ENCODE results near the gene PGAP1.
A peak's percentile ranks its signal among the peaks of the same experiment; 100 is the strongest.

PGAP1 gene

DNA sequence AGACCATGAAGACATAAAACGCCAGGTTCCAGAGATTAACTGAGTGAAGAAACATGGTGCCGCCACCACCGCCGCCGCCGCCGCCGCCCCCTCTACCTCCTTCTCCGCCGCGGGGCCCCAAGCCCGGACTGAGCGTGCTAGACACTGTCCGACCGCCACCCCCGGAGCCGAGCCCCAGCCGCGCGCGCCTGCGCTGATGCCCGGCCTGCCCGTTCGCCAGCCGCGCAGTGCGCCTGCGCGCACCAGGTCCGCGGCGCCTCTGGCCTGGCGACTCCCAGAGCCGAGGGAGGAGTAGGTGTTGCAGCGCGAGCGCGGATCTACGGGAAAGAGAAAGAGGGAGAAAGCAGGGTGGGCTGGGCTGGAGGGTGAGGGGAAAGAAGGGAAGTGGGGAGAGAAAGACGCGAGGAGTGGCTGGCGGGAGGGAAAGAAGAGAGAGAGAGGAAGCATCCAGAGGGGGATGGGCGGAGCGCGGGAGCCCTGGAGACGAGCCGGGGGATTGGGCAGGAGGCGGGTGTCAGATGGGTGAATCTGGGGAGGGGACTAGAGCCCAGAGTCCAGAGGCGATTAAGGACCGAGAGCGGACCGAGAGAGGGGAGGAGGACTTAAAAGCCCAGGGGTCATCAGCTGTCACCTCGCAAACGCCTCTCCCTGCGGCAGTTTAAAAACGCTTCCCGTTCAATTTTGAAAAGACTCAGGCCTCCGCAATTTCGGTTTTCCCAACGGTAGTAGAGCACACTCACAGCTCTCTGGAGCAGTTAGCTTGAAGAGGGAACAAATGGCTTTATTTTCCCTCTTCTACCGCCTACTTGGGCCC lies at the start of gene PGAP1:
TSS of gene PGAP1 (minus strand) at position 146 of the 814 bp plus-strand sequence. CDS start at position 55, 91 bp downstream.
- DNase-seq = peak; percentile 87

- no peak for DNase-seq
Measured at GRCh38 chr2:196974970-196975369, 48.5 kb upstream of the PGAP1 start.

- no peak for DNase-seq
Measured at GRCh38 chr2:196971574-196972279, 45.2 kb upstream of the PGAP1 start.

DNA sequence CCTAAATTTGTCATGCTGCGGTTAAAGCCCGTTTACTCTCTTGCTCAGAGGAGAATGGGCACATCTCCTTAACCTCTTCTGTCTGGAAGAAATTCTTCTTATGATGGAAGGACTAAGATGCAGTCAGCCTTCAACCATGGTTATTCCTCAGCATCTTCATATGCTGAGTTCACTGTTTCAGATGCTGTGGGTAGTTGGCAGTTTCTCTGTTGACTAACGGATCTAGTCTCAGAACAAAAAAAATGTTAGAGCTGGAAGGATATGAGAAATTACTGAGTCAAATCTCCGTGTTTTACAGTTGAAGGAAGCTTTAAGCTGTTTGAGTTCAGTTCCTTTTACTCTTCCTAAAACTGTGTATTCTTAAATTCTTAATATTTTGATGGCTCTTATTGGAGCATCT lies 43.6 kb upstream of the PGAP1 start:
- DNase-seq = no peak

GRCh38 chr2:196968516-196968915 lies 42.0 kb upstream of the PGAP1 start:
- no peak for DNase-seq

GRCh38 chr2:196967775-196968174 lies 41.3 kb upstream of the PGAP1 start:
- DNase-seq = no peak

DNA sequence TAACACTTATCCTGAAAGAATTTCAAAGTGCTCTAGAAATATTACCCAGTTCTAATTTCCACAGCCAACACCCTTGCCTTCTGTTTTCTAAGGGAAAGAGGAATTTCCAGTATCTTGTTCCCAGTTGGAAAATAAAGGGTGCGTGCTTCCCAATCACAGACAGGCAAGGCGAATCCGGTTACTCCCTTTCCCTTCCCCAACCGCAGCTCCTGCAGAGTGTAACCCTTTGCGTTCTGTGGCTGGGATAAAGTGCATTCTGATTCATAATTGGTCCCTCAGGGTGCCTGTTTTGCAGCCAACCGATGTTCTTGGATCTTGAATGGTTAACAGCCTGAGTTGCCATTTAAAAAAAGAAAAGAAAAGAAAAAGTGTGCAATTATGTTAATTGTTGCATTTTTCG lies 40.6 kb upstream of the PGAP1 start:
- DNase-seq = no peak

GRCh38 chr2:196966061-196966460 lies 39.6 kb upstream of the PGAP1 start:
- DNase-seq = no peak

DNA sequence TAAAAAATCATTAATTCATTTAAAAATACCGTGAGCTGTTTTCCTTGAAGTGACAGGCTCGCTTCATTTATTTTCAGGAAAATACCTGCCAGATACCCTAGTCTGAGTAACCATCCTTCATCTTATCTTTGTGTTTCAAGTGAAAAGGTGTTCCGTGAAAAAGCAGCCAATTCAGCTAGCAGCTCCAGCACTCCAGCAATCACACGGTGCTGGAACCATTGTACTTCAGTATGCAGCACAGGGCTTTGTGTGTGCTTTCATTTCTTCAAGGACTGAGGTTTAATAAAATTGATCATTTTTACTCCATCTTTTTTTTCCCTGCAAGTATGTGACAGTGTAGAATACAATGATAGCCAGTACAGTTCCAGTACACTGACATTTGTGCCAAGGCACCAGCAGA lies 39.1 kb upstream of the PGAP1 start:
- no peak for DNase-seq

GRCh38 chr2:196963961-196964360 lies 37.5 kb upstream of the PGAP1 start:
- no peak for DNase-seq

- DNase-seq = no peak
Measured at GRCh38 chr2:196963043-196963442, 36.5 kb upstream of the PGAP1 start.

GRCh38 chr2:196962325-196962724 lies 35.8 kb upstream of the PGAP1 start:
- no peak for DNase-seq

GRCh38 chr2:196961889-196962288 lies 35.4 kb upstream of the PGAP1 start:
- no peak for DNase-seq

- DNase-seq = no peak
Measured at GRCh38 chr2:196959734-196960338, 33.3 kb upstream of the PGAP1 start.

DNA sequence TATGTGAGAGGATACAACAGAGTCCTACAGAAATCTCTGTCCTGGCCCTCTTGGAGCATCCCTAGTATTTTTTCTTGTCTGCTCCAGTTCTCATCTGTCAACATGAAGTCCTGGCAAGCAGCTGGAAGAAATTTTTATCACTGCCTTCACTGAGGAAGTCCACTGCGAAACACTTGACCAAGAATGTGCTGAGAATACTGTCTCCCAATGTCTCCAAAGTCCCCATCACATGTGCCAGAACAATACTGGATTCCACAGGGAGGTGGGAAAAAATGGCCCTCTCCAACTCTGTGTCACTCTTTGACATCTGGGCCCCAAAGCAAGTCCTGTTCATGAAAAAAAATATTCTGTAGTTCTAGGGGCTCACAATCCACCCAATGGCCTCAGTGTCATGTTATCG lies 32.8 kb upstream of the PGAP1 start:
- no peak for DNase-seq

DNA sequence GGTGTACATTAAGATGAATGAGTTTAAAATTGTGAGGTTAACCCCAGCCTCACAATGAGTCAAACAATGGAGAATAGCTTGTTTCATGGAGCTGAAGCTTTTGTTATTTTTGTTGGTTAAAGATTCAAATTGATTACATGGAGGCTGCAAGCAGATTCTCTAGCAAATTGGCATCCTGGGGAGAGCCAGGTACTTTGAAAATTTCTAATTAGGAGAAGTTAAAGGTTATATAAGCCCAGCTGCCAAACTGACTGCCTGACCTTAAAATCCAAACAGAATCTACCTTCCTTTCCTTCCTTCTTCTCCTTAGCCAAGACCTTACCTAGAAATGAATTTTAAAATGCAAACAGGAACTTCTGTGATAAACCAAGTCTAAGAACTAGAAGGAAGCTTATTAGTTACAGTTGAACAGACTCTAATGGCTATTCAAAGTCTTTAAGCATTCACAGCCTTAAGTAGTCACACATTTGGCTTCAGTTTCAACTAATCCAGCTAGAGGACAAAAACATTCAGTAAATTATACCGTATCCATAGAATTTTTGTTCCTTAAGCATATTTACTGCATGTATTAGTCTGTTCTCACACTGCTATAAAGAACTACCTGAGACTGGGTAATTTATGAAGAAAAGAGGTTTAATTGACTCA lies 31.5 kb upstream of the PGAP1 start:
- DNase-seq = no peak

GRCh38 chr2:196957442-196957841 lies 30.9 kb upstream of the PGAP1 start:
- DNase-seq = no peak

- no peak for DNase-seq
Measured at GRCh38 chr2:196956069-196956468, 29.6 kb upstream of the PGAP1 start.

DNA sequence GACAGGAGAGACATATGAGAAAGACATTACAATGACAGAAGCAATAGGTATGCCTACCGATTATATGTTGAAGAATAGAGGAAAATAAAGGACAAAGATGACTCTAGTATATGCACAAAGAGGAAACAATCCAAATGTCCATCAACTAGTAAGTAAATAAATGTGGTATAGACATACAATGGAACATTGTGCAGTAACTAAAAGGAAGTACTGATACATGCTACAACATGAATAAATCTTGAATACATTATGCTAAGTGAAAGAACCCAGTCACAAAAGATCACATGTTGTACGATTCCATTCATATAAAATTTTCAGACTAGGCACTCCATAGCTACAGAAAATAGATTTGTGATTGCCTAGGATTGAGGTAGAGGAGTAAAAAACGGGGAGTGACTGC lies 28.5 kb upstream of the PGAP1 start:
- no peak for DNase-seq

DNA sequence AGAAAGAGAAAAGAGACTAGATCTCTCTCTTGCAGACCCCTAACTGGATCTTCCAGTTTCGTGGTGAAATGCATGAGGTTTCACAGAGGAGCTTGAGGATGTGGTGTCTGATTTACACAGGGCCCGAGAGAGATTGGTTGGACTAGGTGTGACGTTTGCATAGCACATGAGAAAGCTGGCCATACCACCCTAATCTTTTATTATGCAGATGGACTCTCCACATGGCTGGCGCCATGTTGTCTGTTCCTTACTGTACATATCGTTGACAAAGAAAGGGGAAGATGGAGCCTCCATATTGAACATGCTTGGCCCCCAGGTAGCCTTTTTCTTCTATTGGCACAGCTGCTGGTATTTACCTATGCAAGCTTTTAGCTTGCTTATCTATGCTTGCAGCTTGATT lies 27.5 kb upstream of the PGAP1 start:
- no peak for DNase-seq

DNA sequence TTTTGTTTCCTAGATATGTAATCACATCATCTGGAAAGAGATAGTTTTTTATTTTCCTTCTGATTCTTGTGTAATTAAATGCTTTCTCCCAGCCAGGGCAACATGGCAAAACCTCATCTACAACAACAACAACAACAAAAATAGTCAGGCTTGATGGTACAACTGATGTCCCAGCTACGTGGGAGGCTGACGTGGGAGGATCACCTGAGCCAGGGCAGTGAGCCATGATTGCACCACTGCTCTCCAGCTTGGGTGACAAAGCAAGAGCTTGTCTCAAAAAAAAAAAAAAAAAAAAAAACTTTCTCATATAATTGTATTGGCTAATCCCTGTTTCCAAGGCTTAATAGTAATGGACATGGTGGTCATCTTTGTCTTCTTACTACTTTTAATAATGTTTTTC lies 26.4 kb upstream of the PGAP1 start:
- no peak for DNase-seq

DNA sequence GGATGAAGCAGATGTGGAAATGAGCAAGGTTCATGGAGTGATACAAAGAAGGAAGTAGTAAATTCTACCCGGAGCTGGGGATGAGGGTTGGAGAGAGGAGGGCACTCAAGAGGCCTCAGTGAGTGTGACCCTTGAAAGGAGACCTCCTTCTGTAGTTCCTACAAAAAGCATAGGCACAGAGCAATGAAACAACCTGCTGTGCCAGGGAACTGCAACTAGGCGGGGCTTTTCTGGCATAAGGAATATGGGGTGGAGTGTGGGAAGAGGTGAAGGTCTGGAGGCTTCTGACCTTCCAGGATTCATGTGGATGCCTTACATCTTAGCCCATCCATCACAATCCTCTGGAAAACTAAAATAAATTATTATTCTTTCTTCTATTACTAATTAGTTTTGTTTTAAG lies 25.5 kb upstream of the PGAP1 start:
- DNase-seq = no peak

- no peak for DNase-seq
Measured at GRCh38 chr2:196949116-196949515, 22.6 kb upstream of the PGAP1 start.

DNA sequence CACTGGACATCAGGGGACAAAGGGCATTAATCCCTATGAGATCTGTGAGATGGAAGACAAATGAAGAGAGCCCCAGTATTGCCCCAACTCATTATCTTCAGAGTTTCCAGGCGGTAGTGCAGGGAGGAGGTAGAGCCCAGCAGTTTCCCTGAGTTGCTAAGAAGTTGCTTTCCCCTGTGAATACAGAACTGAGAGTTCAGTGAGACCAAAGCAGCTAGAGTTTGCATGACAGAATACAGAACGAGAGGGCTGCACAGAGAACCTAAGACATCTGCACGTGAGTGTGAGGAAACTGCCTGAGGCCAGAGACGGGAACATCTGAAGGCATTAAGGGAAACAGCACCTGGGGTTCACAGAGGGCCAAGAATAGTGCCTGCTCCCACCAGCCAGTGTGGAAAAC lies 18.1 kb upstream of the PGAP1 start:
- DNase-seq = no peak

All from stimulated activated CD4-positive, alpha-beta T cell treated with anti-CD3 and anti-CD28 coated beads, Interleukin-4, amount 100 ng/mL, for 24 hours (primary cell).